IMR-90 (cell line): ENCODE data around the gene ZFYVE28. TPM values are rescaled to one million over a fixed set of nuclear protein-coding genes. Genes with fewer than 3 reads are reported as not detected.

Experiments
- ATAC-seq: fragments of 200-7000 bp; cut with Tn5 transposase; 2 replicates; pipeline ENCODE4 v1.9.1; 2020; ENCODE audit warnings: low read depth, mild to moderate bottlenecking, moderate library complexity
- BruUV-seq: library from RNA; stranded (reverse); fragments of 400-500 nt; replicated peaks from 2 replicates; lab custom pipeline; 2021; lab: Mats Ljungman, UMichigan
- CTCF ChIA-PET: fragments of 300-600 bp; formaldehyde crosslinking; extraction: SDS; loops from one replicate; lab custom pipeline; 2021; ENCODE audit warnings: antibody characterized with exemption; lab: Yijun Ruan, JAX
- POLR2A ChIA-PET: fragments of 300-600 bp; sonication (Branson Sonifier 250); formaldehyde crosslinking; loops from one replicate; lab custom pipeline; 2022; ENCODE audit warnings: antibody characterized with exemption; ENCODE audit not compliant: unreplicated experiment; lab: Charles Lee
- DNase-seq: peaks from one replicate; pipeline ENCODE4 v3.0.0; 2013
- H2AFZ ChIP-seq: replicated peaks from 2 replicates; pipeline ENCODE3; 2013; ENCODE audit warnings: low read length, mild to moderate bottlenecking; ENCODE audit not compliant: poor library complexity
- H2AK5ac ChIP-seq: 2 replicates; pipeline ENCODE4 v1.6.1; 2013; ENCODE audit warnings: low read depth, low read length, inconsistent platforms
- H2AK9ac ChIP-seq: replicated peaks from 2 replicates; pipeline ENCODE3; 2013; ENCODE audit warnings: mild to moderate bottlenecking, low read depth, low read length, moderate library complexity; ENCODE audit not compliant: poor library complexity
- H2BK120ac ChIP-seq: 2 replicates; pipeline ENCODE4 v1.6.1; 2013; ENCODE audit warnings: low read depth, low read length, inconsistent platforms
- H2BK15ac ChIP-seq: 3 replicates; pipeline ENCODE4 v1.6.1; 2013; ENCODE audit warnings: low read depth, low read length, inconsistent platforms
- H2BK20ac ChIP-seq: 2 replicates; pipeline ENCODE4 v1.6.1; 2013; ENCODE audit warnings: low read depth, mild to moderate bottlenecking, inconsistent platforms, low read length, moderate library complexity
- H2BK5ac ChIP-seq: 2 replicates; pipeline ENCODE4 v1.6.1; 2013; ENCODE audit warnings: mild to moderate bottlenecking, low read depth, low read length, inconsistent platforms; ENCODE audit not compliant: poor library complexity, severe bottlenecking
- H3K14ac ChIP-seq: replicated peaks from 2 replicates; pipeline ENCODE4 v1.6.1; 2013; ENCODE audit warnings: low read depth, low read length, inconsistent platforms
- H3K18ac ChIP-seq: 2 replicates; pipeline ENCODE4 v1.6.1; 2013; ENCODE audit warnings: low read depth, low read length, control low read depth
- H3K23ac ChIP-seq: 2 replicates; pipeline ENCODE4 v1.6.1; 2013; ENCODE audit warnings: low read depth, low read length, inconsistent platforms
- H3K27ac ChIP-seq: 2 replicates; pipeline ENCODE4 v1.5.1; 2013; ENCODE audit warnings: mild to moderate bottlenecking, control low read depth, low read length; ENCODE audit not compliant: insufficient read depth
- H3K27me3 ChIP-seq: 2 replicates; pipeline ENCODE4 v1.6.1; 2013; ENCODE audit warnings: low read length; ENCODE audit not compliant: control insufficient read depth, insufficient read depth
- H3K36me3 ChIP-seq: 2 replicates; pipeline ENCODE4 v1.6.1; 2013; ENCODE audit warnings: low read length, mixed read lengths; ENCODE audit not compliant: control insufficient read depth, insufficient read depth
- H3K4ac ChIP-seq: 2 replicates; pipeline ENCODE4 v1.6.1; 2013; ENCODE audit warnings: low read depth, low read length, inconsistent platforms
- H3K4me1 ChIP-seq: 2 replicates; pipeline ENCODE4 v1.6.1; 2013; ENCODE audit warnings: low read length, mixed read lengths; ENCODE audit not compliant: control insufficient read depth, insufficient read depth
- H3K4me2 ChIP-seq: 2 replicates; pipeline ENCODE4 v1.6.1; 2013; ENCODE audit warnings: low read depth, mild to moderate bottlenecking, control low read depth, low read length, moderate library complexity
- H3K4me3 ChIP-seq: 2 replicates; pipeline ENCODE4 v1.5.1; 2013; ENCODE audit warnings: low read depth, mild to moderate bottlenecking, control low read depth, low read length, moderate library complexity; ENCODE audit not compliant: insufficient read depth
- H3K56ac ChIP-seq: 2 replicates; pipeline ENCODE4 v1.6.1; 2013; ENCODE audit warnings: low read length, inconsistent platforms; ENCODE audit not compliant: insufficient read depth; ENCODE audit errors: extremely low read depth
- H3K79me1 ChIP-seq, 2 experiments: 2 replicates each; pipeline ENCODE4 v1.6.1; 2013; ENCODE audit warnings: low read length in 2 of 2, inconsistent platforms in 1 of 2, low read depth in 1 of 2
- H3K9ac ChIP-seq: 2 replicates; pipeline ENCODE4 v1.6.1; 2013; ENCODE audit warnings: low read depth, low read length, control low read depth
- H3K9me1 ChIP-seq: 2 replicates; pipeline ENCODE4 v1.6.1; 2013; ENCODE audit warnings: low read length, inconsistent platforms; ENCODE audit not compliant: insufficient read depth
- H3K9me3 ChIP-seq: 2 replicates; pipeline ENCODE4 v1.6.1; 2013; ENCODE audit warnings: low read length; ENCODE audit not compliant: control insufficient read depth, insufficient read depth
- H4K20me1 ChIP-seq: 2 replicates; pipeline ENCODE4 v1.6.1; 2013; ENCODE audit warnings: low read length, inconsistent platforms; ENCODE audit not compliant: insufficient read depth
- H4K5ac ChIP-seq: 2 replicates; pipeline ENCODE4 v1.6.1; 2013; ENCODE audit warnings: mild to moderate bottlenecking, low read depth, low read length, control low read depth
- H4K8ac ChIP-seq, 2 experiments: 2 replicates each; pipeline ENCODE4 v1.6.1; 2013; ENCODE audit warnings: low read depth in 2 of 2, low read length in 2 of 2, control low read depth in 1 of 2, inconsistent platforms in 1 of 2
- H4K91ac ChIP-seq: 2 replicates; pipeline ENCODE4 v1.6.1; 2013; ENCODE audit warnings: low read depth, low read length, inconsistent platforms; ENCODE audit not compliant: insufficient read depth
- BHLHE40 ChIP-seq: fragments of 150-350 bp; IDR thresholded peaks from 2 replicates; pipeline ENCODE4 v1.6.1; 2016; ENCODE audit warnings: mild to moderate bottlenecking, low read depth, low read length
- CHD1 ChIP-seq: IDR thresholded peaks from 2 replicates; pipeline ENCODE4 v1.6.1; 2012; ENCODE audit warnings: low read depth, low read length, improper control_type of control experiment
- MAZ ChIP-seq: IDR thresholded peaks from 2 replicates; pipeline ENCODE4 v1.6.1; 2012; ENCODE audit warnings: low read depth, mild to moderate bottlenecking, low read length, improper control_type of control experiment, moderate library complexity, borderline replicate concordance
- MXI1 ChIP-seq: IDR thresholded peaks from 2 replicates; pipeline ENCODE4 v1.6.1; 2012; ENCODE audit warnings: low read depth, mild to moderate bottlenecking, low read length, moderate library complexity, borderline replicate concordance
- NFE2L2 ChIP-seq: fragments of 150-350 bp; IDR thresholded peaks from 2 replicates; pipeline ENCODE4 v1.6.1; 2016; ENCODE audit warnings: low read depth, mild to moderate bottlenecking, low read length
- POLR2A ChIP-seq: IDR thresholded peaks from 2 replicates; pipeline ENCODE4 v1.6.1; 2012; ENCODE audit warnings: mild to moderate bottlenecking, low read depth, low read length
- RAD21 ChIP-seq: IDR thresholded peaks from 2 replicates; pipeline ENCODE4 v1.6.1; 2012; ENCODE audit warnings: low read length, improper control_type of control experiment
- SMC3 ChIP-seq: fragments of 150-350 bp; IDR thresholded peaks from 2 replicates; pipeline ENCODE4 v1.6.1; 2016; ENCODE audit warnings: low read depth, mild to moderate bottlenecking, antibody characterized with exemption, low read length, moderate library complexity
- WGBS, 2 experiments: methylation state at CpG; one replicate each; pipeline versions ENCODE4 v1.1.5 to v1.1.7; 2013; ENCODE audit warnings: missing lambda C conversion rate in 2 of 2; ENCODE audit not compliant: insufficient read length in 1 of 2; ENCODE audit errors: extremely low coverage in 2 of 2; 5-methylcytosine and 5-hydroxymethylcytosine counted together
- dilution Hi-C: fragments of 300-500 bp; cut with HindIII; formaldehyde crosslinking; loops from one replicate; pipeline ENCODE4 v1.14.3; 2018; ENCODE audit warnings: low sequenced_read_pairs; ENCODE audit not compliant: unreplicated experiment
- in situ Hi-C: fragments of 300-500 bp; cut with MboI; formaldehyde crosslinking; loops from 3 replicates; pipeline ENCODE4 v1.14.3; 2019; ENCODE audit warnings: low sequenced_read_pairs, inconsistent platforms, mixed read lengths
- intact Hi-C: fragments of 100-400 bp; cut with micrococcal nuclease; formaldehyde crosslinking; loops from 2 replicates; pipeline ENCODE4 v1.10.0; 2022
- polyA plus RNA-seq, 3 experiments: library from polyadenylated mRNA; depleted of rRNA; stranded (reverse); fragments of >200 nt; gene quantifications; 2 replicates each; pipeline ENCODE4 v1.2.3, GENCODE V29; 2012; ENCODE audit warnings: low replicate concordance in 1 of 3
- total RNA-seq: library from RNA; depleted of rRNA; stranded (reverse); fragments of >200 nt; gene quantifications from 2 replicates; pipeline ENCODE4 v1.2.3, GENCODE V29; 2012

The ZFYVE28 gene
- total and polyA plus RNA-seq, 2 of the 4 experiments (the other 2 are of a cell fraction): 0.36 to 1.2 TPM

DNA sequence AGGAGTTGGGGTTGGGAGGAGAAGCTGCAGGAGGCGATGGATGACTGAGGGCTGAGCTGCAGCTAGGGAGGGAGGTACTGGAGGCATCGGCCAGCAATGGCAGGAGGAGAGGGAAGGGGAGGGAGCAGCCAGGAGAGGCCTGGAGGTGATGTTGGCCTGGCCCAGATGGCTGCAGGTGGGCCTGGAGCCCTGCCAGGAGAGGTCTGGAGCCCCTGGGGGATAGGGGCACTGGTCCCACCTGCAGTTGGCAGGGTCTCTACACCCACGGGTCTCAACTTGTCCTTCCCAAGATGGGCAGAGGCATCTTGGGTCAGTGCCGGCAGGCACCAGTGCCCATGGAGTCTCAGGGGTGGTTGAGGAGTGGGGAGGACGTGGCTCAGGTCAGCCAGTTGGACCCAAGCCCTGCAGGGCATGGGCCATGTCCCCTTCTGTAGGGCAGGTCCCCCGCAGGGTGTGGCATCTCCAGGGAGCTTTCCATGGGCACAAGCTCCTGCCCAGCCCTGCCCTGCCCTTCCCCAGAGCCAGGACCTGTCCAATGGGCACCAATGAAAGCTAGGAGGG, 153.9 kb downstream of the ZFYVE28 start:
- Histone ChIP-seq H3K14ac (no peak overlapping the region), H3K9me3 (no peaks in the 10 kb centered on the region), H4K8ac (no peak overlapping the region), H3K79me1 (peaks cover 14 to 20% of the 10 kb centered on the region in 2 experiments), H4K91ac (no peak overlapping the region), H3K36me3 (peaks cover 3% of the 10 kb centered on the region; the same call in 1 of the 2 replicates), H2AK5ac (no peak overlapping the region), H2BK120ac (no peak overlapping the region), H3K9ac (no peak overlapping the region), H4K20me1 (peaks cover 8% of the 10 kb centered on the region; the same call in 1 of the 2 replicates), H2AFZ (no peak overlapping the region), H2BK20ac (no peak overlapping the region), H3K4me2 (no peak overlapping the region), H3K9me1 (peaks cover 4% of the 10 kb centered on the region; the same call in 1 of the 2 replicates), H3K4ac (no peak overlapping the region), H3K4me1 (peaks cover 8% of the 10 kb centered on the region; the same call in 1 of the 2 replicates), H3K4me3 (no peak overlapping the region), H3K23ac (no peak overlapping the region), H3K27ac (no peak overlapping the region), H2AK9ac (peak overlapping the region; percentile 52), H3K27me3 (no peaks in the 10 kb centered on the region), H2BK15ac (no peak overlapping the region), H3K18ac (no peak overlapping the region), H3K56ac (no peak overlapping the region), H4K5ac (no peak overlapping the region), H2BK5ac (no peak overlapping the region)
- intact Hi-C loops (loop anchor here (5.0 to 10.0 kb wide), 3 partner anchors 88 to 203 kb away; partner anchors contain the start of genes CFAP99, RNF4 and ZFYVE28), in situ Hi-C loops (no loop called here), dilution Hi-C loops (no loop called here)
- DNase-seq: no peak
- ChIA-PET POLR2A (no interaction called here), CTCF (no interaction called here)
- no TSS peak for BruUV-seq
- TF ChIP-seq MAZ (no peak), CHD1 (no peak), NFE2L2 (no peak), RAD21 (no peak), SMC3 (no peak), BHLHE40 (no peak), MXI1 (no peak), POLR2A (no peak)
- no peak for ATAC-seq
- 52% methylated on average over 3 of the region's 6 CpGs; no CpG with 5 or more reads in 1 of the 2 experiments for WGBS, 2 experiments
